ENCODE data around the gene SESN2.

The SESN2 gene

GRCh38 chr1:28246427-28246832, 12.9 kb upstream of the SESN2 start:
- Histone ChIP-seq H3K4me2 (peak overlapping the region; percentile 68 to 95 (median 80)), H3K9ac (peak overlapping the region; percentile 76 to 90 (median 85)), H3K27ac (peak overlapping the region; percentile 61 to 94 (median 89)), H3K9me3 (replicated peaks in 1 of 11) (no peaks in the 10 kb centered on the region), H3K36me3 (peaks cover 0 to 17% (median 4%) of the 10 kb centered on the region in 11 experiments; a peak in 5 of 22 replicates), H3K4me1 (peaks cover 81 to 92% (median 86%) of the 10 kb centered on the region in 10 experiments), H4K20me1 (no peaks in the 10 kb centered on the region), H3K4me3 (peak overlapping the region; percentile 59 to 75 (median 68)), H3K27me3 (no peaks in the 10 kb centered on the region)
- TF ChIP-seq Cebpa-rat (IDR thresholded peaks at IDR 0.05): peak in 9 of 11 experiments; percentile 32 to 97 (median 91); a peak in 17 of 22 replicates

- Histone ChIP-seq H3K9me3 (replicated peaks in 1 of 11) (no peaks in the 10 kb centered on the region), H3K9ac (peak overlapping the region; percentile 68 to 90 (median 85)), H3K4me1 (peaks cover 74 to 89% (median 83%) of the 10 kb centered on the region in 10 experiments), H3K27ac (peak overlapping the region; percentile 66 to 94 (median 89)), H3K27me3 (no peaks in the 10 kb centered on the region), H3K4me3 (peak overlapping the region; percentile 25 to 72 (median 66); a peak in 16 of 20 replicates), H3K36me3 (peaks cover 0 to 8% (median 0%) of the 10 kb centered on the region in 11 experiments; a peak in 2 of 22 replicates), H3K4me2 (peak overlapping the region; percentile 72 to 95 (median 87)), H4K20me1 (no peaks in the 10 kb centered on the region)
- no peak for TF ChIP-seq Cebpa-rat (IDR thresholded peaks at IDR 0.05)
Measured at GRCh38 chr1:28247612-28248272, 11.6 kb upstream of the SESN2 start.

- H3K36me3 ChIP-seq: 0 out of 22 replicates have a peak, but pooled peaks cover 0 to 3% (median 0%) of the 10 kb centered on the region in 11 experiments
- peak overlapping the region; percentile 66 to 94 (median 89) for H3K27ac ChIP-seq
- H3K4me3 ChIP-seq: peak overlapping the region in 6 of 10 experiments; percentile 14 to 70 (median 52); a peak in 6 of 20 replicates
Measured at GRCh38 chr1:28248273-28249012, 10.9 kb upstream of the SESN2 start.

GRCh38 chr1:28249013-28249865, 10.1 kb upstream of the SESN2 start:
- Histone ChIP-seq H3K9ac (peak overlapping the region; percentile 40 to 90 (median 85); a peak in 21 of 22 replicates), H3K4me3 (peak overlapping the region in 4 of 10 experiments; percentile 14 to 22 (median 18); a peak in 4 of 20 replicates)
- peak in 5 of 11 experiments; percentile 22 to 46 (median 34); a peak in 3 of 22 replicates for TF ChIP-seq Cebpa-rat (IDR thresholded peaks at IDR 0.05)

More at GRCh38 chr1:28248273-28249012, 10.9 kb upstream of the SESN2 start:
- no peak for TF ChIP-seq Cebpa-rat (IDR thresholded peaks at IDR 0.05)
- Histone ChIP-seq H3K9me3 (replicated peaks in 1 of 11) (no peaks in the 10 kb centered on the region), H3K4me1 (peaks cover 67 to 82% (median 76%) of the 10 kb centered on the region in 10 experiments), H4K20me1 (no peaks in the 10 kb centered on the region), H3K9ac (peak overlapping the region; percentile 68 to 90 (median 85)), H3K4me2 (peak overlapping the region; percentile 72 to 95 (median 87)), H3K27me3 (no peaks in the 10 kb centered on the region)

GRCh38 chr1:28249866-28250295, 9.4 kb upstream of the SESN2 start:
- no peaks in the 10 kb centered on the region for H4K20me1 ChIP-seq
- no peak overlapping the region for H3K4me3 ChIP-seq
- peak overlapping the region in 10 of 11 experiments; percentile 67 to 94 (median 89); a peak in 21 of 22 replicates for H3K27ac ChIP-seq
- peak overlapping the region; percentile 72 to 95 (median 87) for H3K4me2 ChIP-seq
- no peaks in the 10 kb centered on the region for H3K27me3 ChIP-seq
- no peaks in the 10 kb centered on the region for H3K9me3 ChIP-seq (replicated peaks in 1 of 11)
- peak overlapping the region in 9 of 11 experiments; percentile 11 to 90 (median 78); a peak in 13 of 22 replicates for H3K9ac ChIP-seq
- peaks cover 53 to 67% (median 62%) of the 10 kb centered on the region in 10 experiments for H3K4me1 ChIP-seq
- no peaks in the 10 kb centered on the region for H3K36me3 ChIP-seq
- TF ChIP-seq Cebpa-rat (IDR thresholded peaks at IDR 0.05): no peak

More at GRCh38 chr1:28249013-28249865, 10.1 kb upstream of the SESN2 start:
- peaks cover 59 to 74% (median 68%) of the 10 kb centered on the region in 10 experiments for H3K4me1 ChIP-seq
- no peaks in the 10 kb centered on the region for H3K27me3 ChIP-seq
- H3K4me2 ChIP-seq: peak overlapping the region; percentile 72 to 95 (median 87)
- H3K27ac ChIP-seq: peak overlapping the region; percentile 16 to 94 (median 89); a peak in 21 of 22 replicates
- H3K9me3 ChIP-seq (replicated peaks in 1 of 11): no peaks in the 10 kb centered on the region
- no peaks in the 10 kb centered on the region for H4K20me1 ChIP-seq
- no peaks in the 10 kb centered on the region for H3K36me3 ChIP-seq

GRCh38 chr1:28256197-28256827, 3.0 kb upstream of the SESN2 start:
- H3K4me2 ChIP-seq: no peak overlapping the region
- H3K27ac ChIP-seq: no peak overlapping the region
- TF ChIP-seq Cebpa-rat (IDR thresholded peaks at IDR 0.05): no peak
- H3K27me3 ChIP-seq: no peaks in the 10 kb centered on the region
- H3K4me3 ChIP-seq: no peak overlapping the region
- H3K36me3 ChIP-seq: no peaks in the 10 kb centered on the region
- no peaks in the 10 kb centered on the region for H3K9me3 ChIP-seq (replicated peaks in 1 of 11)
- no peak overlapping the region for H3K9ac ChIP-seq
- peaks cover 20 to 34% (median 29%) of the 10 kb centered on the region in 10 experiments for H3K4me1 ChIP-seq
- H4K20me1 ChIP-seq: peaks cover 7 to 19% (median 16%) of the 10 kb centered on the region in 11 experiments; a peak in 20 of 22 replicates

- H3K36me3 ChIP-seq: no peaks in the 10 kb centered on the region
- H3K9me3 ChIP-seq (replicated peaks in 1 of 11): no peaks in the 10 kb centered on the region
- peak overlapping the region in 6 of 11 experiments; percentile 68 to 96 (median 85); a peak in 8 of 22 replicates for H3K4me2 ChIP-seq
- H3K27me3 ChIP-seq: no peaks in the 10 kb centered on the region
- peaks cover 22 to 33% (median 30%) of the 10 kb centered on the region in 11 experiments; a peak in 21 of 22 replicates for H4K20me1 ChIP-seq
- TF ChIP-seq Cebpa-rat (IDR thresholded peaks at IDR 0.05): no peak
- H3K27ac ChIP-seq: peak overlapping the region in 3 of 11 experiments; percentile 78 to 89 (median 87); a peak in 3 of 22 replicates
- H3K4me1 ChIP-seq: peaks cover 28 to 35% (median 33%) of the 10 kb centered on the region in 10 experiments
- no peak overlapping the region for H3K9ac ChIP-seq
- H3K4me3 ChIP-seq: no peak overlapping the region
Measured at GRCh38 chr1:28257736-28258135, 1.6 kb upstream of the SESN2 start.
